K562 (cell line): ENCODE measurements around the gene POLA1. TPM values are rescaled to one million over a fixed set of nuclear protein-coding genes. Genes with fewer than 3 reads are reported as not detected.

Experiments used
- ATAC-seq: fragments of 200-7000 bp; cut with Tn5 transposase; 3 replicates; pipeline ENCODE4 v1.9.1; 2020; ENCODE audit warnings: moderate library complexity
- BruUV-seq: library from RNA; stranded (reverse); fragments of 400-500 nt; replicated peaks from 2 replicates; lab custom pipeline; 2021; lab: Mats Ljungman, UMichigan
- CTCF ChIA-PET: fragments of 300-600 bp; formaldehyde crosslinking; extraction: SDS; loops from one replicate; lab custom pipeline; 2021; ENCODE audit warnings: low intra/inter-chr PET ratio; lab: Yijun Ruan, JAX
- POLR2A ChIA-PET: fragments of 300-600, 350-650 bp; sonication (Branson Sonifier 250); formaldehyde crosslinking; extraction: SDS; loops from one replicate; lab custom pipeline; 2021; ENCODE audit warnings: antibody characterized with exemption, inconsistent platforms; lab: Yijun Ruan, JAX
- DNase-seq, 4 experiments: peaks; one replicate each; pipeline versions ENCODE4 v3.0.0 to v3.0.0-alpha.2; 2011 to 2018; ENCODE audit warnings: low spot score in 3 of 4, mixed read lengths in 3 of 4; ENCODE audit errors: extremely low read depth in 1 of 4
- FAIRE-seq: peaks from 2 replicates; lab custom pipeline; 2011; peaks lifted over from hg19 to GRCh38; lab: Jason Lieb, UNC
- H2AFZ ChIP-seq: 2 replicates; pipeline ENCODE4 v1.6.0; 2011; ENCODE audit warnings: low read depth, low read length, control low read depth, inconsistent platforms
- H3K27ac ChIP-seq: fragments of 200-600 bp; 3 replicates; pipeline ENCODE4 v1.8.0; 2011; ENCODE audit warnings: low read depth, mild to moderate bottlenecking, control low read depth, inconsistent platforms, low read length, moderate library complexity, mixed read lengths; ENCODE audit errors: extremely low read depth
- H3K27me3 ChIP-seq, 2 experiments: fragments of 300-600 bp in 1 of 2; 2 replicates in 1 of 2; 3 replicates in 1 of 2; pipeline versions ENCODE4 v1.6.0 to v1.8.0; 2011; ENCODE audit warnings: inconsistent platforms in 2 of 2, low read length in 2 of 2, mild to moderate bottlenecking in 1 of 2, mixed read lengths in 1 of 2, moderate library complexity in 1 of 2; ENCODE audit not compliant: control insufficient read depth in 2 of 2, insufficient read depth in 2 of 2
- H3K36me3 ChIP-seq: fragments of 300-600 bp; 3 replicates; pipeline ENCODE4 v1.8.0; 2011; ENCODE audit warnings: mild to moderate bottlenecking, low read length, inconsistent platforms; ENCODE audit not compliant: control insufficient read depth, insufficient read depth
- H3K4me1 ChIP-seq, 2 experiments: fragments of 200-600 bp in 1 of 2; replicated peaks in 1 of 2; 2 replicates in 1 of 2; 3 replicates in 1 of 2; pipeline versions ENCODE4 v1.5.1 to v1.8.0; 2011; ENCODE audit warnings: inconsistent platforms in 2 of 2, low read length in 2 of 2, mild to moderate bottlenecking in 1 of 2, mixed read lengths in 1 of 2, moderate library complexity in 1 of 2; ENCODE audit not compliant: control insufficient read depth in 2 of 2, insufficient read depth in 2 of 2
- H3K4me2 ChIP-seq: 2 replicates; pipeline ENCODE4 v1.6.1; 2011; ENCODE audit warnings: low read length, control low read depth, inconsistent platforms, mixed read lengths; ENCODE audit not compliant: insufficient read depth
- H3K4me3 ChIP-seq: fragments of 200-600 bp; sonication (generic), shearing (Covaris generic); 2 replicates; pipeline ENCODE4 v1.5.1; 2016; ENCODE audit warnings: control low read depth, inconsistent platforms
- H3K79me2 ChIP-seq: fragments of 200-600 bp; 3 replicates; pipeline ENCODE4 v1.8.0; 2011; ENCODE audit warnings: low read length, inconsistent platforms; ENCODE audit not compliant: control insufficient read depth, insufficient read depth
- H3K9ac ChIP-seq, 2 experiments: 2 replicates each; pipeline versions ENCODE4 v1.6.0 to v1.6.1; 2011; ENCODE audit warnings: low read depth in 2 of 2, low read length in 2 of 2, control low read depth in 1 of 2, inconsistent platforms in 1 of 2, mild to moderate bottlenecking in 1 of 2, mixed read lengths in 1 of 2; ENCODE audit not compliant: insufficient read depth in 1 of 2
- H3K9me1 ChIP-seq: one replicate; pipeline ENCODE4 v1.6.0; 2011; ENCODE audit warnings: inconsistent platforms, mild to moderate bottlenecking, low read length, moderate library complexity; ENCODE audit not compliant: control insufficient read depth, insufficient read depth
- H3K9me3 ChIP-seq: replicated peaks from 2 replicates; pipeline ENCODE4 v1.5.1; 2011; ENCODE audit warnings: low read depth, low read length, inconsistent platforms; ENCODE audit not compliant: control insufficient read depth, insufficient read depth
- H4K20me1 ChIP-seq: replicated peaks from 2 replicates; pipeline ENCODE4 v1.6.1; 2011; ENCODE audit warnings: low read length, inconsistent platforms, mixed read lengths; ENCODE audit not compliant: control insufficient read depth, insufficient read depth
- BRD4 ChIP-seq: fragments of 200-600 bp; sonication (generic); IDR thresholded peaks from 2 replicates; pipeline ENCODE4 v1.6.1; 2017; ENCODE audit warnings: inconsistent platforms
- CHD1 ChIP-seq: fragments of 200-600 bp; sonication (generic); IDR thresholded peaks from one replicate; pipeline ENCODE4 v1.6.1; 2012; ENCODE audit warnings: mild to moderate bottlenecking, moderate library complexity, low read length, inconsistent platforms
- ETS2 ChIP-seq: IDR thresholded peaks from 2 replicates; pipeline ENCODE4 v1.6.1; 2016; ENCODE audit warnings: borderline replicate concordance, missing genetic modification characterization, mild to moderate bottlenecking, moderate library complexity, missing compliant biosample characterization; ENCODE audit not compliant: poor library complexity, severe bottlenecking
- ETV1 ChIP-seq: fragments of 450-650 bp; conservative IDR thresholded peaks from 2 replicates; pipeline ENCODE4 v1.6.1; 2016; ENCODE audit warnings: missing genetic modification characterization, control low read depth, low read depth, missing compliant biosample characterization
- HNRNPH1 ChIP-seq: fragments of 200-400 bp; formaldehyde crosslinking; optimal IDR thresholded peaks from 2 replicates; pipeline ENCODE3; 2017; ENCODE audit warnings: low read depth, mild to moderate bottlenecking, low read length, moderate library complexity
- KAT8 ChIP-seq: fragments of 450-650 bp; IDR thresholded peaks from 2 replicates; pipeline ENCODE4 v1.6.1; 2016; ENCODE audit warnings: low read depth, mild to moderate bottlenecking
- NCOA4 ChIP-seq: fragments of 450-650 bp; IDR thresholded peaks from 2 replicates; pipeline ENCODE4 v1.6.1; 2018; ENCODE audit warnings: mild to moderate bottlenecking; ENCODE audit not compliant: partially characterized antibody
- RAD21 ChIP-seq, 2 experiments: fragments of 250-450 bp in 1 of 2; fragments of 450-650 bp in 1 of 2; sonication (Bioruptor Pico) in 1 of 2; formaldehyde crosslinking in 1 of 2; IDR thresholded peaks in 1 of 2; conservative IDR thresholded peaks in 1 of 2; 2 replicates each; pipeline versions ENCODE4 v1.4.0 to v1.8.0; 2020 to 2022; ENCODE audit warnings: mild to moderate bottlenecking in 2 of 2, moderate library complexity in 1 of 2
- RUNX1 ChIP-seq: sonication (generic); IDR thresholded peaks from 2 replicates; pipeline ENCODE4 v1.6.1; 2016; ENCODE audit warnings: antibody characterized with exemption, low read depth
- SP1 ChIP-seq: sonication (generic); formaldehyde crosslinking; IDR thresholded peaks from 2 replicates; pipeline ENCODE4 v1.8.1; 2022; ENCODE audit warnings: mild to moderate bottlenecking, missing genetic modification reagents
- TOE1 ChIP-seq, 2 experiments: fragments of 450-650 bp in 1 of 2; sonication (generic) in 1 of 2; formaldehyde crosslinking in 1 of 2; IDR thresholded peaks; 2 replicates each; pipeline versions ENCODE4 v1.7.1 to v1.8.0; 2016 to 2022; ENCODE audit warnings: borderline replicate concordance in 2 of 2, mild to moderate bottlenecking in 2 of 2, antibody characterized with exemption in 1 of 2, inconsistent platforms in 1 of 2, low read depth in 1 of 2, missing genetic modification reagents in 1 of 2, moderate library complexity in 1 of 2
- ZBTB1 ChIP-seq: sonication (generic); formaldehyde crosslinking; IDR thresholded peaks from 2 replicates; pipeline ENCODE4 v1.8.1; 2023; ENCODE audit warnings: missing genetic modification reagents, low read depth, mild to moderate bottlenecking, borderline replicate concordance
- ZEB2 ChIP-seq: fragments of 450-650 bp; IDR thresholded peaks from 2 replicates; pipeline ENCODE4 v1.6.1; 2016
- ZNF431 ChIP-seq: sonication (generic); formaldehyde crosslinking; IDR thresholded peaks from 2 replicates; pipeline ENCODE4 v1.8.0; 2022; ENCODE audit warnings: mild to moderate bottlenecking, missing genetic modification reagents
- WGBS: fragments of 100-300 bp; shearing (Covaris generic); methylation state at CpG from one replicate; pipeline ENCODE4 v1.1.6; 2016; ENCODE audit warnings: low coverage, mixed read lengths; ENCODE audit not compliant: insufficient coverage; ENCODE audit errors: missing lambda C conversion rate; 5-methylcytosine and 5-hydroxymethylcytosine counted together
- in situ Hi-C: fragments of 300-500 bp; cut with MboI; formaldehyde crosslinking; loops from 4 replicates; pipeline ENCODE4 v1.15.0; 2018; ENCODE audit warnings: inconsistent platforms, mixed read lengths
- intact Hi-C: fragments of 100-400 bp; cut with micrococcal nuclease; formaldehyde crosslinking; loops from 2 replicates; pipeline ENCODE4 v1.14.2; 2022
- polyA plus RNA-seq, 8 experiments: library from polyadenylated mRNA; depleted of rRNA in 4 of 8; stranded (reverse) in 5 of 8; unstranded in 3 of 8; fragments of >200 nt; fragmentation: Nextera tagmentation in 2 of 8; fragmentation: Illumina TruSeq in 1 of 8; extraction: Ambion mirVana in 2 of 8; extraction: Trizol in 1 of 8; gene quantifications; 2 replicates each; pipeline versions ENCODE4 v1.2.1 to v1.2.3, GENCODE V29; 2011 to 2014; ENCODE audit warnings: inconsistent platforms in 1 of 8, missing spikeins in 1 of 8
- total RNA-seq, 7 experiments: library from RNA; depleted of rRNA in 6 of 7; stranded (reverse); fragments of >200 nt in 6 of 7; fragmentation: Illumina TruSeq in 2 of 7; extraction: Trizol in 2 of 7; gene quantifications; 2 replicates each; pipeline versions ENCODE4 v1.2.1 to v1.2.3, GENCODE V29; 2011 to 2021; ENCODE audit warnings: low replicate concordance in 1 of 7
- TF ChIP-seq, protein P1 (sequence below), 2 experiments: fragments of 450-650 bp; conservative IDR thresholded peaks; 2 replicates each; pipeline ENCODE4 v1.6.1; 2017; ENCODE audit warnings: mild to moderate bottlenecking in 2 of 2, moderate library complexity in 2 of 2
- TF ChIP-seq, protein P2 (sequence below): sonication (generic); formaldehyde crosslinking; IDR thresholded peaks from 2 replicates; pipeline ENCODE4 v1.8.0; 2022; ENCODE audit warnings: mild to moderate bottlenecking, missing genetic modification reagents

Gene POLA1
- total and polyA plus RNA-seq, 9 of the 15 experiments (the other 6 are each of a cell fraction or from before 2014, with no cell fraction given) = 8.6 to 48.4 (median 27.4) TPM

DNA sequence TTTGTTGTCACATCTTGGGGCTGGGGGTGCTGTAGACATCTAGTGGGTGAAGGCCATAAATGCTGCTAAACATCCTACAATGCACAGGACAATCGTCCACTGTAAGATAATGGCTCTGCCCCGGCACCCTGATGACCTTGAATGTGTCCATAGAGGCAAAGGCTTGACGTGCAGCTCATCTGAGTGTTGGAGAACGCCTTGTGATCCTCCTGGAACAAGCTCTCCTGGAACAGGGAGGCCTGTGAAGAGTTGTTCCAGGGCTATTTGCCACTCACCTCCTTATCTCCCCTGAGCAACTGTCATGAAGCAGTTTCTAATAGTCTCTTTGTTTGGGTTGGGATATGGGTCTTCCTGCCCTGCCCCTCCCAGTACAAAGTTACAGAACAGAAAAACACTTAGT is 31.4 kb upstream of the POLA1 start (continued):
- TF ChIP-seq RUNX1 = no peak
- TF ChIP-seq, all 486 proteins: peak for 10

DNA sequence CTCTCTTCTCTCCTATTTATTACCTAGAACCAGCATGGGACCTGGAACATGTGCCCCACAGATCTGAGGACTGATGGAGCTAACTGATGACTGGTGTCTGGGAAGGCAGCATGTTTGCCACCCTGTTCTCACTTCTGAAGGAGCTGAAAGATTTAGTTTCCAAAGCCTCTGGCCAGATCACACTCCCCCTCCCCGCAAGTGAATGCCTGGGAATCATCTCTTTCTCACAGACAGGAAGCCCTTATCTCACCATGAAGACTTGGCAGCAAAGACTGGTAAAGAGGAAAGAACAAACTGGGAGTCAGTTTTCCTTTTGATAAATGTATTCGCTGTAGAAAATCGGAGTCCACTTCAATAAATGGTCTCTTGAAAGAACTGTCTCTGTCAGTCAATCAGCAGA is 25.6 kb upstream of the POLA1 start:
- no peak overlapping the region for H2AFZ ChIP-seq
- H3K9ac ChIP-seq = no peak overlapping the region
- ATAC-seq (no peak), DNase-seq (no peak), FAIRE-seq (no peak)
- no peaks in the 10 kb centered on the region for H3K36me3 ChIP-seq
- intact Hi-C loops = no loop called here
- ChIA-PET CTCF (no interaction called here), POLR2A (interaction anchor here (1.0 kb wide), 1 partner anchor 8 kb away, joined by 3 read pairs; no protein-coding TSS in a partner anchor)
- whole genome bisulfite sequencing = 0% methylated on average over 2 of the region's 3 CpGs
- peaks cover 0 to 2% of the 10 kb centered on the region in 2 experiments; a peak in 2 of 5 replicates for H3K4me1 ChIP-seq
- H4K20me1 ChIP-seq = no peaks in the 10 kb centered on the region
- no TSS peak for BruUV-seq
- H3K4me3 ChIP-seq = no peak overlapping the region
- no peaks in the 10 kb centered on the region for H3K9me3 ChIP-seq
- no peak overlapping the region for H3K27ac ChIP-seq
- in situ Hi-C loops = no loop called here
- H3K9me1 ChIP-seq = no peaks in the 10 kb centered on the region
- H3K27me3 ChIP-seq = no peaks in the 10 kb centered on the region
- no peaks in the 10 kb centered on the region for H3K79me2 ChIP-seq
- H3K4me2 ChIP-seq = no peak overlapping the region
- TF ChIP-seq CHD1 = no peak
- no peak for TF ChIP-seq RAD21 (CRISPR knock-in tag; conservative IDR thresholded peaks at IDR 0.05 in 1 of 2, IDR thresholded peaks at IDR 0.05 in 1 of 2)
- TF ChIP-seq, protein P1, sequence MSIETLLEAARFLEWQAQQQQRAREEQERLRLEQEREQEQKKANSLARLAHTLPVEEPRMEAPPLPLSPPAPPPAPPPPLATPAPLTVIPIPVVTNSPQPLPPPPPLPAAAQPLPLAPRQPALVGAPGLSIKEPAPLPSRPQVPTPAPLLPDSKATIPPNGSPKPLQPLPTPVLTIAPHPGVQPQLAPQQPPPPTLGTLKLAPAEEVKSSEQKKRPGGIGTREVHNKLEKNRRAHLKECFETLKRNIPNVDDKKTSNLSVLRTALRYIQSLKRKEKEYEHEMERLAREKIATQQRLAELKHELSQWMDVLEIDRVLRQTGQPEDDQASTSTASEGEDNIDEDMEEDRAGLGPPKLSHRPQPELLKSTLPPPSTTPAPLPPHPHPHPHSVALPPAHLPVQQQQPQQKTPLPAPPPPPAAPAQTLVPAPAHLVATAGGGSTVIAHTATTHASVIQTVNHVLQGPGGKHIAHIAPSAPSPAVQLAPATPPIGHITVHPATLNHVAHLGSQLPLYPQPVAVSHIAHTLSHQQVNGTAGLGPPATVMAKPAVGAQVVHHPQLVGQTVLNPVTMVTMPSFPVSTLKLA (conservative IDR thresholded peaks at IDR 0.05) = no peak
- no peak for TF ChIP-seq ZEB2
- no peak for TF ChIP-seq HNRNPH1
- TF ChIP-seq ZNF431 (CRISPR knock-in tag) = no peak
- TF ChIP-seq ETS2 (tag) = no peak
- TF ChIP-seq KAT8 = no peak
- no peak for TF ChIP-seq ZBTB1 (CRISPR knock-in tag)
- no peak for TF ChIP-seq TOE1 (IDR thresholded peaks at IDR 0.05; ENCODE audit: borderline replicate concordance)
- TF ChIP-seq TOE1 (CRISPR knock-in tag; IDR thresholded peaks at IDR 0.05; ENCODE audit: borderline replicate concordance, low read depth) = no peak
- no peak for TF ChIP-seq BRD4
- TF ChIP-seq ETV1 (tag) = no peak
- TF ChIP-seq SP1 (CRISPR knock-in tag) = no peak
- TF ChIP-seq, protein P2, sequence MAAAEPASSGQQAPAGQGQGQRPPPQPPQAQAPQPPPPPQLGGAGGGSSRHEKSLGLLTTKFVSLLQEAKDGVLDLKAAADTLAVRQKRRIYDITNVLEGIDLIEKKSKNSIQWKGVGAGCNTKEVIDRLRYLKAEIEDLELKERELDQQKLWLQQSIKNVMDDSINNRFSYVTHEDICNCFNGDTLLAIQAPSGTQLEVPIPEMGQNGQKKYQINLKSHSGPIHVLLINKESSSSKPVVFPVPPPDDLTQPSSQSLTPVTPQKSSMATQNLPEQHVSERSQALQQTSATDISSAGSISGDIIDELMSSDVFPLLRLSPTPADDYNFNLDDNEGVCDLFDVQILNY (CRISPR knock-in tag) = no peak
- TF ChIP-seq NCOA4 = no peak
